Measurements from ENCODE around the gene PRAC2.

Gene PRAC2

DNA sequence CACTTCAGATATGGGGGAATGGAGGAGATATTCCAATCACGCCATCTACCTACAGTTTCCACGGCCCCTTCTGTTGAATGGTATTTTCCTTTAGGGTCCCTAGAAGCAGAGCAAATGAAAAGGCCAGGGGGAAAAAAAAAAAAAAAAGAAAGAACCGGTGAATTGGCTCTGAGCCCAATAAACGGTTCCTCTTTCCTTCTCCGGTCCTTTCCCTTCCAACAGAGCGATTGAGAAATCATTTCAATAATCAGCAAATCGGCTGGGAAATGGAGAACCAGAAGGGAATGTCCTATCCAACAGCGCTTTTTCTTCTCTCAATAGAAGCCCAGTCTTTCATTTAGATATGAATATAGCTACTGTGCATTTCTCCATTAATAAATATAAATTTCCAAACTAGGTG is 32.4 kb downstream of the PRAC2 start:
- DNase-seq: no peak

- DNase-seq: no peak
Measured at GRCh38 chr17:48756830-48757251, 33.9 kb downstream of the PRAC2 start.

- DNase-seq: no peak
Measured at GRCh38 chr17:48757524-48757961, 34.6 kb downstream of the PRAC2 start.

GRCh38 chr17:48759288-48759687 is 36.3 kb downstream of the PRAC2 start:
- no peak for DNase-seq

GRCh38 chr17:48760411-48760810 is 37.4 kb downstream of the PRAC2 start:
- no peak for DNase-seq

DNA sequence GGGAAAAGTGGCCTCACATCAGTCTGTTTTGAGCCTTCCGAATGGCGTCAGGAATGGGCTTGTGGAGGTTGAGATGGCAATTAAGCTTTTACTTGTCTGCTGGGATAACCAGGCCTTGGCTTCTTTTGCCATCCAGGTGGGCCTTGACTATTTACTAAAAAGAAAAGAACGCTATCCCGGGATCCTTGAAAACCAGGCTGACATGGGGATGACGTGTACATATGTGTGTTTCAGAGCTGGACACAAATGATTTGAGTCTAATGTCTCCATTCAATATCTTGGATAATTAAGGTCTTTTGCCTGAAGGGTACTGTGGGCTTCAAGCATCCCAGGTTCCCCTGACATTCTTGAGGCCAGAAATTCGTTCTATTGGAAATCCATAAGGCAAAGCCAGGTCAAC is 38.1 kb downstream of the PRAC2 start:
- no peak for DNase-seq

DNA sequence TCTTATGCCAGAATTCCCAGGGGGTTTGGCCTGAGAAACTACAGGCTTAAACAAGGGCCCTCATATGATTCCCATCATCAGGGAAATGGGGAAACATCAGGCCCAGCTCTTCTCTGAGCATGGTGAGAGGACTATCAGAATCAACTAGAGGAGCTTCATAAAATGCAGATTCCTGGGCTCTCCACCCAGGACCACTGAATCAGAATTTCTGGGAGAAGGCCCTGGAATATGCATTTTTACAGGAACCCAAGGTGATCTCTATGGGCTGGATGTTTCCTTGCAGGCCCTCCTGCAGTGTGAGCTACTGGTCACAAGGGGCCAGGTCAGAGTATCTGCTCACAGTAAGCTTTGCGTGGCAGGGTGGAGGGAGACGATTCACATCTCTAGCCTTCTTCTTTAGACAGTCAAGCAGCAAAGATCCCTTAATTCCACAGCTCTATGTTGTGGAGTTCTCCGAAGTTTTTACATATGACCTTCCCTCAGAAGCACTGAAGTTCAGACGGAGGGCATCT is 44.3 kb downstream of the PRAC2 start:
- no peak for DNase-seq

- DNase-seq: no peak
Measured at GRCh38 chr17:48769009-48769675, 46.2 kb downstream of the PRAC2 start.

DNA sequence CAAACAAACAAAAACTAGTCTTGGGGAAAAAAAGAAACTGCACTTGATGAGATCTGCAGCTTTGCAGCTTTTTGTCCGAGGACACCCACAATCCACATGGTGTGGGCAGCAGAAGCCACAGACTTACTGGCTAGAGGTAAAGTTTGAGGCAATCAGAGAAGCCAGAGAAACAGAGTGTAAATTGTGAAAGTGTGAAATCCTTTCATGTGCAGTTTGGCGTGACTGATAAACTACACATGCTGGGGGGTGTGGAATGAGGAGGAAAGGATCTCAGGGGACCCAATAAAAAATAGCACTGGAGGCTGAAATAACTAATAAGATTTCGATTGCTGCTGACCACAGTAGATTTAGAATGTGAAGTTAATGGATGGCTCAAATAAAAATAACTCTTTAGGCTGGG is 48.0 kb downstream of the PRAC2 start:
- no peak for DNase-seq

GRCh38 chr17:48773245-48773644 is 50.3 kb downstream of the PRAC2 start:
- DNase-seq: no peak
